ENCODE results near the gene ANP32A. TPM values are rescaled to one million over a fixed set of nuclear protein-coding genes. Genes with fewer than 3 reads are reported as not detected.

Gene ANP32A
- total RNA-seq, 1 donor from 2014 or later, result 355 TPM

GRCh38 chr15:68842958-68843357, 22.3 kb upstream of the ANP32A start:
- no peak for DNase-seq (ENCODE audit: low read depth, low spot score)
- no peak for TF ChIP-seq CTCF (conservative IDR thresholded peaks at IDR 0.05)
- Mint-ChIP-seq H3K9me3 (peaks cover 3% of the 10 kb centered on the region), H3K27ac (ENCODE audit: unreplicated experiment) (no peak overlapping the region), H3K4me1 (peaks cover 7% of the 10 kb centered on the region), H3K36me3 (ENCODE audit: low read depth) (no peaks in the 10 kb centered on the region), H3K4me3 (no peak overlapping the region), H3K27me3 (ENCODE audit: low read depth) (peaks cover 74% of the 10 kb centered on the region)

DNA sequence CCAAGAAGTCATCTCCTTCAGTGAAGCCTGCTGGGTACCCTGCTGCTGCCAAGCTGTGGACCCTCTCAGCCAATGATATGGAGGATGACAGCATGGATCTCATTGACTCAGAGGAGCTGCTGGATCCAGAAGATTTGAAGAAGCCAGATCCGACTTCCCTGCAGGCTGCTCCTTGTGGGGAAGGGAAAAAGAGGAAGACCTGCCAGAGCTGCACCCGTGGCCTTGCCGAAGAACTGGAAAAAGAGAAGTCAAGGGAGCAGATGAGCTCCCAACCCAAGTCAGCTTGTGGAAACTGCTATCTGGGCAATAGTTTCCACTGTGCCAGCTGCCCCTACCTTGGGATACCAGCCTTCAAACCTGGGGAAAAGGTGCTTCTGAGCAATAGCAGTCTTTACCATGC, 13.7 kb upstream of the ANP32A start:
- no peak overlapping the region for H3K27ac Mint-ChIP-seq (ENCODE audit: unreplicated experiment)
- H3K4me3 Mint-ChIP-seq, result no peak overlapping the region
- DNase-seq (ENCODE audit: low read depth, low spot score), result no peak
- peaks cover 8% of the 10 kb centered on the region for H3K36me3 Mint-ChIP-seq (ENCODE audit: low read depth)
- peaks cover 4% of the 10 kb centered on the region for H3K4me1 Mint-ChIP-seq
- TF ChIP-seq CTCF (conservative IDR thresholded peaks at IDR 0.05), result no peak
- peaks cover 13% of the 10 kb centered on the region for H3K27me3 Mint-ChIP-seq (ENCODE audit: low read depth)
- peaks cover 14% of the 10 kb centered on the region for H3K9me3 Mint-ChIP-seq

DNA sequence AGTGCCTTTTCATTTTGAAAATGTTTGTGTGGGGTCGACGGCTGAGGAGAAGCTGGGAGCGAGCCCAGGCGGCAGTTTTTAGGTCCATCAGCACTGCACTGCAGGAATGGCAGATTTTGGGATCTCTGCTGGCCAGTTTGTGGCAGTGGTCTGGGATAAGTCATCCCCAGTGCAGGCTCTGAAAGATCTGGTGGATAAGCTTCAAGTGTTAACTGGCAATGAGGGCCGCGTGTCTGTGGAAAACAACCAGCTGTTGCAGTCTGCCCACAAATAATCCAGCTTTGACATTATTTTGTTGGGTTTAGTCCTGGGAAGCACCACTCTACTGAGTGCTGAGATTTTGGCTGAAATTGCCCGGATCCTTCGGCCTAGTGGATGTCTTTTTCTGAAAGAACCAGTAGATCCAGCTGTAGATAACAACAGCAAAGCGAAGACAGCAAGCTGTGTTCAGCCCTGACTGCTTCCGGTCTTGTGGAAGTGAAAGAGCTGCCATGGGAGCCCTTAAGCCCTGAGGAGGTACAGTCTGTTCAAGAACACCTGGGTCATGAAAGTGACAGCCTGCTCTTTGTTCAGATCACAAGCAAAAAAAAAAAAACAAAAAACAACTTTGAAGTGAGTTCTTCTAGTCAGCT, 13.1 kb upstream of the ANP32A start:
- no peak overlapping the region for H3K27ac Mint-ChIP-seq (ENCODE audit: unreplicated experiment)
- H3K36me3 Mint-ChIP-seq (ENCODE audit: low read depth), result peaks cover 8% of the 10 kb centered on the region
- H3K27me3 Mint-ChIP-seq (ENCODE audit: low read depth), result peaks cover 8% of the 10 kb centered on the region
- no peak for DNase-seq (ENCODE audit: low read depth, low spot score)
- no peak overlapping the region for H3K4me3 Mint-ChIP-seq
- peaks cover 8% of the 10 kb centered on the region for H3K4me1 Mint-ChIP-seq
- peaks cover 14% of the 10 kb centered on the region for H3K9me3 Mint-ChIP-seq
- no peak for TF ChIP-seq CTCF (conservative IDR thresholded peaks at IDR 0.05)

DNA sequence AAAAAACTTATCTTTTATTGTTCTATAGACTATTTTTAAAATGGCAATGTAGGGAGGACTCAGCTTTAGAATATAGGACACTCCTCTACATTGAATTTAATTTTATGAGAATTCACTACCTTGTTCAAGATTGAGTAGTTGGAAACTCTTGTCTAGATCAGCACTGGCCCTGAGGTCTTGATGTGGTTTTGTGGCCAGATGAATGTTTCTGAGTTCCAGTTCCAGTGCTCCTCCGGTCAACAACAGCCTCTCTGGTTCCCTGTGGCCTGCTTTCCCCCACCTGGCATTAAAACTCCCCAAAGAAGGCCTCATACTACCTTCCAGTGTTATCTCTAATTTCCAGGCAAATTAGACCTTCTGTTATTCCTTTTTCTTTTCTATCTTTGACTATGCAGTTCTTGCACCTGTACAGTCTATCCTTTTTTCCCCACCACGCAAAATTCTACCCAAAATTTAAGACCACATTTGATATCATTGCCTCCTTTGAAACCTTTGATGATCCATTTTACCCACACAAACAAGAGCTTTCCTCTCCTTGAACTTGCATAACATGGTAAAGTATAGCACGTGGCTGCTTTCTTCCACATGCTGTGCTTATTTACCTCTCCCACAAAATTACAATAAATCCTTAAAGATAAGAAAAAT, 9.6 kb upstream of the ANP32A start:
- peaks cover 4% of the 10 kb centered on the region for H3K9me3 Mint-ChIP-seq
- H3K27ac Mint-ChIP-seq (ENCODE audit: unreplicated experiment), result no peak overlapping the region
- H3K36me3 Mint-ChIP-seq (ENCODE audit: low read depth), result peaks cover 2% of the 10 kb centered on the region
- no peak overlapping the region for H3K4me3 Mint-ChIP-seq
- peaks cover 8% of the 10 kb centered on the region for H3K4me1 Mint-ChIP-seq
- DNase-seq (ENCODE audit: low read depth, low spot score), result no peak
- no peak for TF ChIP-seq CTCF (conservative IDR thresholded peaks at IDR 0.05)
- peaks cover 2% of the 10 kb centered on the region for H3K27me3 Mint-ChIP-seq (ENCODE audit: low read depth)

DNA sequence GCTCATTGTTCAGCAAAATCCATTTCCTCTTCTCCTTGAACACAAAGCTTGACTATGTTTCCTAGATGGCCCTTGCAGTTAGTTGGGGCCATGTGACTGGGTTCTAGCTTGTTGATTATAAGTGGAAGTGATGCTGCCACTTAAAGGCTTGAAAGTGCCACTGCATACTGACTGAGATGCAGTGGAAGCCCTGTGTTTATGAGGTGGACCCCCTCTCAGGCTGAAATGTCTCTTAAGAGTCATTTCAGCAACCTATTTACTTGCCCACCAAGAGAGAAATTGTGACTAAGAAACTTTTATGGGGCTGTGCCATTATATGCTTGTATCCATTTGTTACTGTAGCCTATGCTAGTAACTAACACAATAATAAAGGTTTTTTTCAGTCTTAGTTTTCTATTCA, 8.4 kb upstream of the ANP32A start:
- Mint-ChIP-seq H3K27me3 (ENCODE audit: low read depth) (peaks cover 2% of the 10 kb centered on the region), H3K4me1 (peaks cover 8% of the 10 kb centered on the region), H3K9me3 (peaks cover 4% of the 10 kb centered on the region), H3K36me3 (ENCODE audit: low read depth) (no peaks in the 10 kb centered on the region), H3K27ac (ENCODE audit: unreplicated experiment) (no peak overlapping the region), H3K4me3 (no peak overlapping the region)
- TF ChIP-seq CTCF (conservative IDR thresholded peaks at IDR 0.05), result peak; percentile 40
- DNase-seq (ENCODE audit: low read depth, low spot score), result no peak
